Prostate gland (tissue), 2 donors: ENCODE data around the gene ACSS1. TPM values are rescaled to one million over a fixed set of nuclear protein-coding genes. Genes with fewer than 3 reads are reported as not detected.
A peak's percentile ranks its signal among the peaks of the same experiment; 100 is the strongest.

Experiments used
- DNase-seq: peaks from one replicate; pipeline ENCODE4 v3.0.0-alpha.2; 2019; ENCODE audit warnings: low spot score
- H3K27ac ChIP-seq, 2 donors: fragments of 200-600 bp; sonication (generic); 2 replicates each; pipeline ENCODE4 v1.5.1; 2017 to 2019
- H3K27me3 ChIP-seq: fragments of 200-600 bp; sonication (generic); replicated peaks from 2 replicates; pipeline ENCODE4 v1.5.1; 2019; ENCODE audit not compliant: insufficient read depth
- H3K36me3 ChIP-seq, 2 donors: fragments of 200-600 bp; sonication (generic); 1 replicate in 1 of 2; 2 replicates in 1 of 2; pipeline versions ENCODE4 v1.5.1 to v1.8.1; 2017 to 2019
- H3K4me1 ChIP-seq: fragments of 200-600 bp; sonication (generic); replicated peaks from 2 replicates; pipeline ENCODE4 v1.5.1; 2019
- H3K4me3 ChIP-seq, 2 donors: fragments of 200-600 bp; sonication (generic); 2 replicates each; pipeline ENCODE4 v1.5.1; 2017 to 2019
- H3K9me3 ChIP-seq: fragments of 200-600 bp; sonication (generic); 2 replicates; pipeline ENCODE4 v1.5.1; 2017
- POLR2A ChIP-seq: fragments of 450-650 bp; IDR thresholded peaks from one replicate; pipeline ENCODE4 v1.6.1; 2016; ENCODE audit warnings: antibody characterized with exemption, mild to moderate bottlenecking
- POLR2AphosphoS5 ChIP-seq: sonication (generic); formaldehyde crosslinking; IDR thresholded peaks from one replicate; pipeline ENCODE4 v1.6.1; 2017; ENCODE audit warnings: antibody characterized with exemption
- WGBS: methylation state at CpG from one replicate; pipeline ENCODE4 v1.1.5; 2018; 5-methylcytosine and 5-hydroxymethylcytosine counted together
- intact Hi-C: fragments of 100-400 bp; cut with DNase I; formaldehyde crosslinking; loops from one replicate; pipeline ENCODE4 v1.14.2; 2022
- total RNA-seq, 2 donors: library from RNA; depleted of rRNA; stranded (reverse); fragments of >200 nt; gene quantifications; one replicate each; pipeline ENCODE4 v1.1.0, GENCODE V29; 2016
- TF ChIP-seq, protein P1 (sequence below), 4 experiments: fragments of 200-600 bp in 2 of 4; fragments of 450-650 bp in 2 of 4; sonication (generic) in 2 of 4; IDR thresholded peaks; 1 replicate in 3 of 4; 2 replicates in 1 of 4; pipeline ENCODE4 v1.5.1; 2016 to 2019; ENCODE audit warnings: antibody characterized with exemption in 4 of 4, mild to moderate bottlenecking in 2 of 4, moderate library complexity in 2 of 4

Gene ACSS1
- total RNA-seq, 2 donors from 2014 or later = 111 to 170 TPM

DNA sequence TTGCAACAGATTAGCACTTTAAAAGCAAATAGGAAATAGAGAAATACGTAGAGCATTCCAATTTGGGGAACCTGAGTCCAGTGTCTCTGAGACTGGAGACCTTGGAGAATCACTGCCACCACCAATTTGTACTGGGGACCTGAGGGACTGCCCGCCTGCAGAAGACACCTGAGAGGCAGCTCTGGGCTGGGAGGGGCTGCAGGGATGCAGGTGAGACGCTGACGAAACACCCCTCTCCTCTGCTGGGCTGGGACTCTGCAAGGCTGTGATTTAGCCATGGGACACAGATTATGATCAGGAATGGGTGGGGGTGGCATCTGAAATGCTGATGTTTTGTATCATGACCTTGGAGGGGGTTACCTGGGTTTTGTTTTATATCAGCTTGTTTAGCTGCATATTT, 58.4 kb downstream of the ACSS1 start:
- 97% methylated on average over 4 of the region's 4 CpGs for WGBS
- Histone ChIP-seq H3K4me1 (no peaks in the 10 kb centered on the region), H3K9me3 (no peaks in the 10 kb centered on the region), H3K4me3 (no peak overlapping the region), H3K27ac (peak overlapping the region; percentile 33 to 67), H3K36me3 (no peaks in the 10 kb centered on the region), H3K27me3 (no peaks in the 10 kb centered on the region)
- TF ChIP-seq, protein P1, sequence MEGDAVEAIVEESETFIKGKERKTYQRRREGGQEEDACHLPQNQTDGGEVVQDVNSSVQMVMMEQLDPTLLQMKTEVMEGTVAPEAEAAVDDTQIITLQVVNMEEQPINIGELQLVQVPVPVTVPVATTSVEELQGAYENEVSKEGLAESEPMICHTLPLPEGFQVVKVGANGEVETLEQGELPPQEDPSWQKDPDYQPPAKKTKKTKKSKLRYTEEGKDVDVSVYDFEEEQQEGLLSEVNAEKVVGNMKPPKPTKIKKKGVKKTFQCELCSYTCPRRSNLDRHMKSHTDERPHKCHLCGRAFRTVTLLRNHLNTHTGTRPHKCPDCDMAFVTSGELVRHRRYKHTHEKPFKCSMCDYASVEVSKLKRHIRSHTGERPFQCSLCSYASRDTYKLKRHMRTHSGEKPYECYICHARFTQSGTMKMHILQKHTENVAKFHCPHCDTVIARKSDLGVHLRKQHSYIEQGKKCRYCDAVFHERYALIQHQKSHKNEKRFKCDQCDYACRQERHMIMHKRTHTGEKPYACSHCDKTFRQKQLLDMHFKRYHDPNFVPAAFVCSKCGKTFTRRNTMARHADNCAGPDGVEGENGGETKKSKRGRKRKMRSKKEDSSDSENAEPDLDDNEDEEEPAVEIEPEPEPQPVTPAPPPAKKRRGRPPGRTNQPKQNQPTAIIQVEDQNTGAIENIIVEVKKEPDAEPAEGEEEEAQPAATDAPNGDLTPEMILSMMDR (IDR thresholded peaks at IDR 0.05) = no peak
- TF ChIP-seq POLR2A = no peak
- intact Hi-C loops = loop anchor here (5.0 to 10.0 kb wide), 3 partner anchors 33 to 1635 kb away; partner anchors contain the start of genes GZF1 and NANP
- DNase-seq = no peak

DNA sequence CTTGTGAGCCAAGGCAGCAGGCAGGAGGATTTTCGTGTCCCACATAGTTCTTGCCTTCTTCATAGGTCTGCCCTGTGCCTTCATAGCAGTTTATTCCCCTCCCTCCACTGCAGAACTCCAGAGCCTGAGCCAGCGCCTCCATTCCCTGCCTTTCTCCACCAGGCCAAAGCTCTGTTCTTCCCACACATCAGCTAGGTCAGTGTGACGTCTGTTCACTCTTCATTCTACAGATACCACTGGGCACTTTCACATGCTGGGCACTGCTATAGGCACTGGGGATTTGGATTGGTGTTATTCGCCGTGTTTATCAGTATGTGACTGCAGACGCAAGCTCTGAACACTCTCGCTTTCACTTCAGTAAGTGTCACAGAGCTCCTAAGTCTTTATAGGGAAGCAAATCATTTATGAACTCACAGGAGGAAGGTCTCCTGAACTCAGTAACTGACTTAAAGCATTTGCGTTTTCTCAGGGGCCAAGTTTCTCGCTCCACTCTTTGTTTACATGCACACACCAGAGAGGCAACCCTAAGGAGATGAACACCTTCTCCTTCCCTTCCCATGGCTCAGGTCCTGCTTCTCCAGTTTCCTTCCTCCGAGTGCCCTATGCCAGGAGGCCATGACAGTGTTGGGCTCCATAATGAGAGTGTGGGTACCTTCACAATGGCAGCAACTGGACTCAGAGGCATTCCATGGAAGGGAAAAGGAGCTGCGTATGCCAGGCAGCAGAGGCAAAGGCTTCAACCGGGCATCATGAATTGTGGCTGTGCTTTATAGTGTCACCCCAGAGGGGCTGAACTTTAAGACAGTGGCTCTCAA, 59.1 kb downstream of the ACSS1 start:
- intact Hi-C loops = loop anchor here (5.0 to 10.0 kb wide), 3 partner anchors 33 to 1634 kb away; partner anchors contain the start of genes GZF1 and NANP
- DNase-seq = no peak
- 85% methylated on average over 12 of the region's 12 CpGs for WGBS
- no peak overlapping the region for H3K4me3 ChIP-seq
- TF ChIP-seq POLR2A = no peak
- TF ChIP-seq, protein P1 (IDR thresholded peaks at IDR 0.05) = no peak
- TF ChIP-seq POLR2AphosphoS5 = no peak
- H3K9me3 ChIP-seq = no peaks in the 10 kb centered on the region
- no peaks in the 10 kb centered on the region for H3K36me3 ChIP-seq
- peaks cover 5% of the 10 kb centered on the region for H3K4me1 ChIP-seq
- no peaks in the 10 kb centered on the region for H3K27me3 ChIP-seq
- H3K27ac ChIP-seq = no peak overlapping the region

GRCh38 chr20:24998121-24998520, 59.8 kb downstream of the ACSS1 start:
- TF ChIP-seq POLR2A = no peak
- no peak for DNase-seq
- H3K36me3 ChIP-seq = no peaks in the 10 kb centered on the region
- peaks cover 9% of the 10 kb centered on the region for H3K4me1 ChIP-seq
- H3K9me3 ChIP-seq = no peaks in the 10 kb centered on the region
- WGBS = 79% methylated on average over 3 of the region's 3 CpGs
- no peak overlapping the region for H3K27ac ChIP-seq
- H3K4me3 ChIP-seq = no peak overlapping the region
- intact Hi-C loops = loop anchor here (5.0 to 10.0 kb wide), 3 partner anchors 34 to 1633 kb away; partner anchors contain the start of genes GZF1 and NANP
- H3K27me3 ChIP-seq = no peaks in the 10 kb centered on the region

DNA sequence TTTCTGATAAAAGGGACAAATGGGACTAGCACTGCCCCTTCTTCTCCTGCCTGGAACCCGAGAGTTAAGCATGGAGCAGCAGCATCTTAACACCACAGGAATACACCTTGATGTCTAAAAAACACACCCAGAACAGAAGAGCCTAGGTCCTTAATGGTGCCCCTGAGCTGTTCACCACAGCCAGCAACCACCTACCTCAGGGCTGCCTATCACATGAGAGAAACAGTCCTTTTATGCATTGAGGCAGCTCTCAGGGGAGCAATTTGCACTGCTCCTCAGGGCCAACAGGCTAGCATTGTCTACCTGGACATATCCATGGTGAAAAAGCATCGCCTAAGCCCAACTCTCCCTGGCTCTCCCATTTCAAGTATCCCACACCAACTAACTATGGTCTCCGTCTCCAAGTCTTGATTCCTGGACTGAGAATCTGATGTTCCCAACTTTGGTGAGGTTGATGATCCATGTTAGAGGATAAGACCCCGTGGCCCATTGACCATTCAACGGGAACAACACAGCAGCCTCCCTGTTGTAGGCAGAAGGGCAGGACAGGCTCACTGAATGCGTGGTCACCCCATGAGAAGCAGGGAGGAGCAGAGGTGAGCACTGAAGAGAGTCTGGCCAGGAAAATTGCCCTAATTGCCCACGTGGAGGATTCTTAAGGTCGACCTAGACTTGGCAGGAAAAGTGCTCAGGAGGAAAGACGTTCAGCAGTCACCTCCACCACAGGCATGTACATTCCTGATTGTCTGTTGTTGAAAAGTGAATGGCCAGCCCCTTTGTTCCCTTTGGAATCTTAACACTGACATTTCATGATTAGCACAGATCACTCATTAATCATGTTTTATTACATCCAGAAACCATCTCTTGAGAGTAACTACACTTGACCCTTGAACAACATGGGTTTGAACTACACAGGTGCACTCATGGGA, 61.2 kb downstream of the ACSS1 start:
- Histone ChIP-seq H3K9me3 (no peaks in the 10 kb centered on the region), H3K4me1 (peaks cover 11% of the 10 kb centered on the region), H3K36me3 (no peaks in the 10 kb centered on the region), H3K27ac (no peak overlapping the region), H3K4me3 (no peak overlapping the region), H3K27me3 (no peaks in the 10 kb centered on the region)
- intact Hi-C loops = loop anchor here (2.0 to 10.0 kb wide), 4 partner anchors 36 to 1632 kb away; partner anchors contain the start of genes GZF1 and NANP
- TF ChIP-seq POLR2AphosphoS5 = no peak
- TF ChIP-seq, protein P1 (IDR thresholded peaks at IDR 0.05) = no peak
- no peak for TF ChIP-seq POLR2A
- 65% methylated on average over 9 of the region's 9 CpGs for WGBS
- DNase-seq = no peak
